ENCODE measurements around the gene SLC1A4. TPM values are rescaled to one million over a fixed set of nuclear protein-coding genes. Genes with fewer than 3 reads are reported as not detected.
"Not testable (repeated sequence)": the region's sequence is repeated elsewhere in the genome, so short reads cannot be mapped to it uniquely, and the experiment has no call there.

SLC1A4 gene
- polyA plus RNA-seq, 4 donors, result 5.6 to 10.4 (median 9.6) TPM

DNA sequence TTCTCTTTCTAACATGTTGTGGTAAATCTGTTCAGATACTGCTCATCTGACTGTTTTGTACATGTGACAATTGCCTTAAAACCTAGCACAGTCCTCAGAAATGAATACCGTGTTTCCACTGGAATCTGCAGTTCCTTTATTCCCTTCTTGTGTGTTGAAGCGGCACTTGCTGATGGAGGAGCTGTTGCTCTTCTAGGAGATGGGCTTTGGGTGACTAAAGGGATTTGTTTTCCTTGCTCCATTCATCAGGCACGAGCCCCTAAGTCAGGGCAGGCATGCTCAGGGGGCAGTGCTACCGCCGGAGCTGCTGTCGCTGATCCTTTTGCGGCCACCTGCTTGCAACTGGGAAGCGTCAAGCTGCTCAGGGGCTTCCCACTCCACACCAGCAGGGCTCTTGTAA is 34.5 kb downstream of the SLC1A4 start:
- DNase-seq (ENCODE audit: low read depth in 4 of 4, low spot score in 3 of 4), result no peak

DNA sequence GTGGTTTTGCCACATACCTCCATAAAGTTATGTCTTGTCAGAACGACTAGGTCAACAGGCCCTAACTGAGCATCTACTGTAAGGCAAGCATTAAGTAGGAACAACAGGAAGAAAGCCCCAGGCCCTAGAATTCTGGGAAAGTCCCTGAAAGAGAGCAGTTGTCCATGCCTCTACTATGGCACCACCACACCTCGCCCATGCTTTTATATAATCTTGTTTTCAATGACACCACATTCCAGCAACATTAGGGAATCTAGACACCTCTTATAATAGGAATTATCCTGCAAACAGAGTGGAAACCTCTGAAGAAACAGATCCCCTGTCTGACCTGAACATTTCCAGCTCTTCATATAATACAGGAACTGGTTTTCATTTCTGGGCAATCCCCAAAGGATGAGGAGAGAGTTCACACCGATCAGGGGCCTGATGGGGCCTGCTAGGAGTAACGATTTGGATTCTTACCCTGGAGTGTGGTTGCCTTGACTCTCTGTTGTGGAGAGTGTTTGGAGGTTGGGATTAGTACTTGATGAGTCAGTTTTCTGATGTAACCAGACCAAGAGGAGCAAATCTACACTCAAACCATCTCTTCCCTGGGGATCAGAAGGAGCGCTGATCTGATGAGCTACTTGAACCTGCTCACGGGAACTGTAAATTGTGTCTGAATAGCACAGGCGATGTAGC is 35.1 kb downstream of the SLC1A4 start:
- no peak for DNase-seq (ENCODE audit: low read depth in 4 of 4, low spot score in 3 of 4)

DNA sequence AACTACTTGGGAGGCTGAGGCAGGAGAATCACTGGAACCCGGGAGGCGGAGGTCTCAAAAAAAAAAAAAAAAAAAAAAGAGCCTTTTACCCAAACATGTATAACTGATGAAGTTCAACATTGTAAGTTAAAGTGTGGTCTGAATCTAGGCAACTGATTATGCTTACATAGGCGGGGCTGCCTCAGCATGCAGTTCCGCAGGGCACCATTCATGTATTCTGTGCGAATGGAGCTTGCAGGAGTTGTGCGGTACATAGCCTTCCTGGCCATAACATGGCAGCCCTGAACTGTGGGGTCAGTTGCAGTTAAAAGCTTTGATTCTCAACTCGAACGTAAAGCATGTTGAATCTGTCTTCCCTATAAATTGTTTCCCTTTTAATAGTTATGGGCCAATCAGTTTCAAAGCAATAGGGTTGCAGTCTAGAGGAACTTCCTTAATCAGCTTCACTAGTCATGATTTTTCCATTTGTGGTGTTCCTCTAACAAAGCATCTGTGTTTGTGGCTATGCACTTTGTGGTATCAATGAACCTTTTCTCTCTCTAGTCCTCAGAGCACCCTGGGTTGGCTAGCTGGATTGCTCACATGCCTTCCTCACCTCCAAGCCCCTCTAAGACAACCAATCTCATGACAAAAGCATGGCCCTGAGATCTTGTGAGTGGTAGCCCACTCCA is 36.4 kb downstream of the SLC1A4 start:
- DNase-seq (ENCODE audit: low read depth in 4 of 4, low spot score in 3 of 4), result no peak

- DNase-seq (ENCODE audit: low read depth in 4 of 4, low spot score in 3 of 4), result no peak
Measured at GRCh38 chr2:65026154-65026553, 37.0 kb downstream of the SLC1A4 start.

GRCh38 chr2:65026704-65027464 is 37.7 kb downstream of the SLC1A4 start:
- DNase-seq (ENCODE audit: low read depth in 4 of 4, low spot score in 3 of 4), result no peak

DNA sequence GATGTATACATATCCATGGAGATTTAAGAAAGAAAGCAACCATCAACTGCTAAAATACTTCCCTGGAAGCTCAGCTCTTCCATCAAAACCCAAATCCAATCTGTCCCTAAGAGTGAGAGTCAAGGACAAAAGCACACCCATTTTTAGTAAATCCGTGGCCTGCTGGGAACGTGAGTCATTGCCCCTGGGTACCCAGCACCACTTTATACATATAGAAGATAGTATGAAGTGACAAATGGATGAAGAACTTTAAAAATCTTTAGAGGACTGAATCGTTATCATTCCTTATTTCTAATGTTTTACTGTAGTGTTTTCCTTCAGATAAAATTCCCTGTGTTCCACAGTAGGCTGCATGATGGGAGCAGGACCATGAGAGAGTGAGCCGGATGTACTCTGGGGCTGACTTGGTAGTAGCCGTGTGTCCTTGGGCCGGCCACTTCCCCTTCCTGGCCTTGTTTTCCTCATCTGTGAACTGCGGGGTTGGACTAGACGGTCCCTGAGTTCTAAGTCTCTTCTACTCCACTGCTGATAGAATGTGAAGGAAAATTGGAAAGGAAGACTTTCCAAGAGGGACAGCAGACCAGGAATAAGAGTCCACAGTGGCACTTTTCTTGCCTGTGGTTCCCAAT is 38.5 kb downstream of the SLC1A4 start:
- DNase-seq (ENCODE audit: low read depth in 4 of 4, low spot score in 3 of 4), result no peak

DNA sequence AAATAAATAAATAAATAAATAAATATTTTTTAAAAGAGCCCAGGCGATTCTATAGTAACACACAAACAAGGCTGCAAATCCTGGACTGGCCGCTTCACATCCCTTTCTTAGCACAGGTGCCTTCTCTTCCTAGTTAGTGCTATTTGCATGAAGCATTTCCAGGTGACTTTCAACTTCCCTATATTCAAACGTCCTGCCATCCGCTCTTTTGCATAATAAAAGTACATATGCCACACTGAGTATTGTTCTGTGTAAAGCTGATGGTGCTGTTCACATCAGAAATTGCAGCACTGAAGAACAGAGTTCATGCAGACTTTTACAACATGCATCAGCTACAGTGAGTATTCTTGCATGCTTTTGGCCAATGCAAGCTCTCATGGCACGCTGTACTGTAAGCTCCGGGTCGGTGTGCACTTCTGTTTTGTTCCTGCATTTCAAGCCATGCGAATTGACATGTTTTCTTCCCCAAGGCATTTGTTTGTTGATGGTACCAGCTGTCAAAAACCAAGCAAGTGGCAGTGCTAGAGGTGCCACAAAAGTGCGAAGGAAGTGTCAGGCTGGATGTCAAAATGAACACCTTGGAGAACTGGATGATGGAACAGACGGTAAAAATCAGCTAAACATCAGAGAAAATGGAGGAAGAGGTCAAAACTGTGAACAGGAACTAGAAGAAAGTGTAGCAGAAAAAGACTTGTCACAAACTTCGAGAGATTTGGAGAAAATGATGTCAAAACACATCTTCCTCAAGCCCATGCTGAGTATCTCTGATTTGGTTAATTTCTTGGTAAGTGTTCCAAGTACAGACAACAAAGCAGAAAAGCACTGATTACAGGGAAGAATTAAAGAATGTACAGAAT is 41.5 kb downstream of the SLC1A4 start:
- no peak for DNase-seq (ENCODE audit: low read depth in 4 of 4, low spot score in 3 of 4)

- no peak for DNase-seq (ENCODE audit: low read depth in 4 of 4, low spot score in 3 of 4)
Measured at GRCh38 chr2:65031341-65032018, 42.3 kb downstream of the SLC1A4 start.

GRCh38 chr2:65032019-65032975 is 43.1 kb downstream of the SLC1A4 start:
- no peak for DNase-seq (ENCODE audit: low read depth in 4 of 4, low spot score in 3 of 4)

- DNase-seq (ENCODE audit: low read depth in 4 of 4, low spot score in 3 of 4), result no peak
Measured at GRCh38 chr2:65033178-65033577, 44.0 kb downstream of the SLC1A4 start.

DNA sequence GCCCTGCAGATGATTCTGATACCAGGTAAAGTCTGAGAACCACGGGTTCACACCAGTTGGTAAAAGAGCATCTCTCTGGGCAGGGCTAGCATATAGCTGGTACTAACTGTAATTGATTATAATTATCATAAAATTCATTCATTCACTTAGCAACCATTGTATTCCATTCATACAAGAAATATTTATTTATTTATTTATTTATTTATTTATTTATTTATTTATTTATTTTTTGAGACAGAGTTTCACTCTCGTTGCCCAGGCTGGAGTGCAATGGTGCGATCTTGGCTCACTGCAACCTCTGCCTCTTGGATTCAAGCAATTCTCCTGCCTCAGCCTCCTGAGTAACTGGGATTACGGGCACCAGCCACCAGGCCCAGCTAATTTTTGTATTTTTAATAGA is 44.5 kb downstream of the SLC1A4 start:
- DNase-seq (ENCODE audit: low read depth in 4 of 4, low spot score in 3 of 4), result not testable (repeated sequence)

GRCh38 chr2:65035351-65035943 is 46.2 kb downstream of the SLC1A4 start:
- DNase-seq (ENCODE audit: low read depth in 4 of 4, low spot score in 3 of 4), result no peak

GRCh38 chr2:65037178-65037577 is 48.0 kb downstream of the SLC1A4 start:
- DNase-seq (ENCODE audit: low read depth in 4 of 4, low spot score in 3 of 4), result no peak

- no peak for DNase-seq (ENCODE audit: low read depth in 4 of 4, low spot score in 3 of 4)
Measured at GRCh38 chr2:65039640-65040039, 50.4 kb downstream of the SLC1A4 start.

DNA sequence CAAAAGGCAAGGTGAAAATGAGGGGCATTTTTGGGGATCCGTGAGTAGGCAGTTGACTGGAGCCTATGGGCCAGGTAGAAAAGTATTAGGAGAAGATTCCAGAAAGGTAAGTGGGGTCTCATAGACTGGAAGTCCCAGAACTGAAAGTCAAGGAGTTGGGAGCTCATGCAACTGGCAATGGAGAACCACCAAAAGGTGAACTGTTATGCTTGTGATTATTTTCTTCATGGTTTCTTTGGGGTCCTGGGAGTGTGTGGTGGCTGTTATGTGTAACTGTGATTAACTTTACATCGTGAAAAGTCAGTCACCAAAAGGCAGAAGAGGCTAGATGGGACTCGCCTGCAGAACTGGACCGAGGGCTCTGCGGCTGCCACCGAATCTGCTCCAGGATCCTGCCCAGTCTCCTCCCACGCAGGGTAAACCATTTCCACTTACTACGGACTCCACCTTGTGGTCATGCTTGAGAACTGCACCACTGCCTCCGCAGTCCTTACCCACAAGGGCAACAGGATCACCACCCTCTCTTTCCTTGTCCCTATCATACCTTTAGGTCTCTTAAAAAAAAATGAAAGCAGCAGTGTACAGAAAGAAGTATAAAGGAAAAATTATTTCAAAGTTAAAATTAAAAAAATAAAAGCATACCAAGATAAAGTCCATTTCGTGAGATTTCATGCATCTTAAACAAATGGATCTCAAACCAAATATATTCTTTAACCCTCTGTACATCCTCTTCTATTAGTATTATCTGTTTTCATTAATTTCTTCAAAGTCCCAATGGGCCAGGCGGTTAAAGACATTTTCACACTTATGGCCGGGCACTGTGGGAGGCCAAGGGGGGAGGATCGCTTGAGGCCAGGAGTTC is 51.4 kb downstream of the SLC1A4 start:
- DNase-seq (ENCODE audit: low read depth in 4 of 4, low spot score in 3 of 4), result peak in 2 of 4 donors; percentile 51 to 65

- no peak for DNase-seq (ENCODE audit: low read depth in 4 of 4, low spot score in 3 of 4)
Measured at GRCh38 chr2:65043001-65043400, 53.8 kb downstream of the SLC1A4 start.

DNA sequence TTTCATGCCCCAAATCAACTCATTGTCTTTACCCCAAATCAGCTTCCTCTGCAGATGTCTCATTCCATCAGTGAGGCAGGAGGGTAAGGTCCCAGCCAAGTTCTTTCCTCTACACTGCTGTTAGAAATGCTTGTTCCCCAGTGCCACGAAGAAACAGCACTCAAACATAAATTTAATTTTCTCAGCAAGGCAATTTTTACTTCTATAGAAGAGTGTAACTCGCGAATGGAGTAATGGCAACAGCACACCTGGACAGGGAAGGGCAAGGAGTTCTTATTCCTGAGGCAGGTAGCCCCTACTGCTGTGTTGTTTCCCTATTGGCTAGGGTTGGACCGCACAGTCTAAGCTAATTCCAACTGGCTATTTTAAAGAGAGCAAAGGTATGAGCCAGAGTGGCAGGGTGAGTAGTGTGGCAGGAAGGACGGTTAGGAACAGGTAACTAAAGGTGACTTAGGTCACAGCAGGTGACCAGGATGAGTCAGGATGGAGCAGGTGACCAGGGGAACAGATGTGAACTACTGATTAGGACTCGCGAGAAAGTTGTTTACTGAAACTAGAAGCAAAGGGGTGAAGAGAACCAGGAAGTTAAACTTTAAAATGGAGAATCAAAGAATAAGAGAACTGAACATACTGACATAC is 55.0 kb downstream of the SLC1A4 start:
- DNase-seq (ENCODE audit: low read depth in 4 of 4, low spot score in 3 of 4), result no peak

All from left renal pelvis (tissue), 4 donors.